GM21723 (cell line): Measurements from ENCODE around the gene SLC36A3.
A peak's percentile ranks its signal among the peaks of the same experiment; 100 is the strongest.
"Not testable (repeated sequence)": the region's sequence is repeated elsewhere in the genome, so short reads cannot be mapped to it uniquely, and the experiment has no call there.

ENCODE experiments used
- ATAC-seq: cut with Tn5 transposase; IDR thresholded peaks from one replicate; pipeline ENCODE4 v1.9.1; 2021; ENCODE audit warnings: mild to moderate bottlenecking, moderate library complexity; ENCODE audit not compliant: unreplicated experiment

The SLC36A3 gene

DNA sequence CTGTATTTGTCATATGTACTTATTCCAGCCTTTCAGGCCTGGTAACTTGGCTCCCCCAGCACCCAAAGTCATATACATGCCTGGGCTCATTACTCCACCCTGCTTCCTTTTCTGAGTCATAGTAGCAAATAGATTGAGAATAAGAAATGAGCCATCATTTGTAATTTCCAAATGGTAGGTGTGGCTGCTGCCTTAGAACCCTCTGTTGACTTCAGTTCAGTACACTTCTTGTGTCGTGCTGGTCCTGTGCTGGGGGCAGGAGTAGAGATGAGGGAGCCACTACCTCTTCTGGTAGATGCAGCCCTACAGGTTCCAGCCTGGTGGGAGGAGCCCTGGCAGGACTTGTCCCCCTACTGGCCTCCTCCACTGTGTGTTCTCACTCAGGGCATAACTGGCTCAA, 39.5 kb downstream of the SLC36A3 start:
- ATAC-seq: no peak

GRCh38 chr5:151262532-151262931, 41.0 kb downstream of the SLC36A3 start:
- no peak for ATAC-seq

DNA sequence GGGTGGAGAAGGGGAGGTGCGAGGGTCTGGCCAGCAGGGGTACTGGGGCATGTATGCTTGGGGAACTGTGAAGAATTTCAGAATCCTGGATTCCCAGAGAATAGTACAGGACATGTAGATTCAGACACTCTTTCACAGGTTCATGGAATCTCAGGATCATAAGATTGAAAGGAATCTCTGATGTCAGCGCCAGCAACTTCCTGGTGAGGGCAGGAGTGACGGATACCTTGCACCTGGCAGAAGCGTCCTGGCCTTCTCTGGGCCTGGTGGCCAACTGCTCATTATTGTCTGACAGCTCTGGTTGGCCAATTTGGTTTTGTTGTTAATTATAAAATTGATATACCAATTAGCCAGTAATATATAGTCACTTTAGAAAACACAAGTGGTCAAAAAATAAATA, 43.6 kb downstream of the SLC36A3 start:
- no peak for ATAC-seq

DNA sequence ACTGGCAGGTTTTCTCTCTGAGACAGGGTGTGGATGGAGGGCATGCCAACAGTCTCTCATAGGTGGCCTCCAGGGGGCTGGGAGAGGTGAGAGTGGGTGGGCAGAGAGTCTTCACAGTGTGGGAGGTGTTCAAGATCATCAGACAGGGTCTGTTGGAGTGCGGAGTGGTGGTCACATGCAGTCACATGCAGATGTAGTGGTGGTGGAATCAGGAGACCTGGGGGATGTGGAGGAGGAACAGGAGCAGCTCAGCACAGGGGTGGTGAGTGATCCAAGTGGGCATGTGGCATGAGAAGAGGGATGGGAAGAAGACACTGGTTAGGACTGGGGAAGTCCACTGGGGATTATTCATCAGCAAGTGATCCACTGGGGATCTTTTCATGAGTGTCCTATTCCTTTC, 44.8 kb downstream of the SLC36A3 start:
- ATAC-seq: no peak

- ATAC-seq: no peak
Measured at GRCh38 chr5:151258201-151258611, 45.4 kb downstream of the SLC36A3 start.

DNA sequence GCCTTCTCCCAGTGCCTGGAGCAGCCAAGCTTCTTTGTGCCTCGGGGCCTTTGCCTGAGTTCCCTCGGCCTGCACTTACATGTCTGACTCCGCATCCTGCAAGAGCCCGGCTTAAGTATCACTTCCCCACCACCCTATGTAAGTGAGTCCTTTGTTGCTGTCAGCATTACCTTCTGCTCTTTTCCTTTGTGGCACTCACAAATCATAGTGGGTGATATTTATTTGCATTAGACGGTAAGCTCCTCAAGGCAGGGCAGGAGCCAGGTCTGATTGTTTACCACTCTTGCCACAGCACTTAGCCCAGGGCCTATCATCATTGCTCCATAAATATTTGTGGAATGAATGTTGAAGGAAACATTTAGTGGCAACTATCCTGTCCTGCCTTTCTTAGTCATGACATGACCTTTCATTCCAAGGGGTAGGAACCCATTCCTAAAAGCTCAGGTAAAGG, 45.8 kb downstream of the SLC36A3 start:
- peak; percentile 33 for ATAC-seq

DNA sequence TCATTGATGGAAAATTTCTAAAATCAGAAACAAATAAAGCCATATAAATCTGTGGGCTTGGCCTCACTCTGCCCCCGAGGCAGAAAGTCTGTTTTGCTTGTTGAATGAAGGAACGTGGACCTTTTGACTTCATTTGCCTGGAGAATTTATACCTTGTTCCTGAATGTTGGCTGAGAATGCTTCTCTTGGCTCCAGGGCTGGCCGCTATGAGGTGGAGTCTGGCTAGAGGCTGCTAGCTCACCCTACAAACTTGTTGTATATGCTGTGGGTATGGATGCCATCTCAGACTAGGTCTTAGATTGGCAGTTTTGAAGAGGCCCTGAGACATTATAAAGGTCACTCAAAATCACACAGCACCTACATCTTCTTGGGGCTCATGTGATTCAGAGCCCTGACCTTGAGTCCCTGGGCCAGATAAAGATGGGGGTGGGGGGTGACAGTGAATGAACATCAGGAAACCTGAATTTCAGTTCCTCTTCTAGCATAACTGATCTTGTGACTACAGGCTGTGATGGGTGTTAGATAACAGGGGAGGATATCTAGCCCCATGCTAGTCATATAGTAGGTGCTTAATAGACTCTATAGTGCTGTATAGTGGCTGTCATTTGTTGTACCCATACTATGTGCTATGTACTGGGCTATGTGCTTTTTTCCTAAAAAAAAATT, 47.8 kb downstream of the SLC36A3 start:
- peak; percentile 40 for ATAC-seq

GRCh38 chr5:151254990-151255389, 48.6 kb downstream of the SLC36A3 start:
- ATAC-seq: not testable (repeated sequence)

- no peak for ATAC-seq
Measured at GRCh38 chr5:151254556-151254955, 49.0 kb downstream of the SLC36A3 start.

DNA sequence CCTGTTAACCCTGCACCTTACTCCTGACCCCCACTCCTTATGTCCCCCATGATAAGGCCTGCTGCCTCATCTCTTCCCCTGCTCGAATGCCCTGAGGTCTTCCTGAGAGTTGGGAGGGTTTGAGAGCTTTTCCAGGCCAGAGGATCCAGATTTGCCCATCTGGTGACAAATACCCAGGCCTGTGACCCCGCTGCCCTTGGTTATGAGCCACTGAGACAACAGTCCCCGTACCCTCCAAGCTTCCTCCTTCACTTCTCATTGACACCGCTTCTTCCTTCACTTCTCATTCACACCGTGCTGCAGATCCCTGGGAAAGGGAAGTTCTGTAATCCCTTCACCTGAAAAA, 50.0 kb downstream of the SLC36A3 start:
- ATAC-seq: no peak

GRCh38 chr5:151252762-151253604, 50.6 kb downstream of the SLC36A3 start, which contains the start of gene GM2A:
TSS of gene GM2A (plus strand) at chr5:151253185. CDS start at chr5:151253217, 32 bp downstream.
- ATAC-seq: peak; percentile 76

- no peak for ATAC-seq
Measured at GRCh38 chr5:151251621-151252020, 51.9 kb downstream of the SLC36A3 start.

- no peak for ATAC-seq
Measured at GRCh38 chr5:151251001-151251551, 52.5 kb downstream of the SLC36A3 start.

- ATAC-seq: no peak
Measured at GRCh38 chr5:151250346-151251000, 53.1 kb downstream of the SLC36A3 start.

DNA sequence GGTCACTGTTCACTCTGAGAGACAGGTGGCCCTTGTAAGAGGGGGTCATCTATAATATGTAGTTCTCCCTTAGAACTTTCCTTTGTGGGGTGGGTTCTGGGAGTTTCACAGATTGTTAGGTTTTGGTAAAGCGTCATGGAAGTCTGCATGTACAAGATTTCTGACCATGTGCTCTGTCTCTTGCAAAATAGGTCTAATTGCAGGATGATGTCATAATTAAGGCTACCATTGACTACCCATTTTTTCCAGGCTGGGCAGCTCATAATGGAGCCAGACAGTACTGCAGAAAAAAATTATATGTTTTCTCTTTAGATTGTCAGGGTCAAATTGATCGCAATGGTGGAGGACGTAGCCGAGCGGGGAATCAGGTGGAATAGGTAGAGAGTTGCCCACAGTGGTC, 54.3 kb downstream of the SLC36A3 start:
- no peak for ATAC-seq

DNA sequence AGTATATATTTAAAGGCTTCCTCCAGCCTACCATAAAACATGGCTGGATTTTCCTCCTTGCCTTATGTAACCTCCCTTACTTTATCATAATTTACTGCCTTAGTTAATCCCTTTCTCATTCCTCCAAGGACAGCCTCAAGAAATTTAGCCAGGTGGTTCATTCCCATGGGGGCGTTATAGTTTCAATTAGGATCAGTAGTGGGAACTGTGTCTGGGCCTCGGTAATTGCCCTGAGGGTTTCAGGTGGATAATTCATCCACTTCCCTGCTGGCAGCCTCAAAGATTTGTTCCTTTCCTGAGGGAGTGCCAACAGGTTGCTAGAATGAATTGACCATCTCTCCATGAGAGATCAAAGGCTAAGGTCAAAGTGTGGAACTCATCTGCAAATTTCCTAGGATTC, 54.9 kb downstream of the SLC36A3 start:
- no peak for ATAC-seq

DNA sequence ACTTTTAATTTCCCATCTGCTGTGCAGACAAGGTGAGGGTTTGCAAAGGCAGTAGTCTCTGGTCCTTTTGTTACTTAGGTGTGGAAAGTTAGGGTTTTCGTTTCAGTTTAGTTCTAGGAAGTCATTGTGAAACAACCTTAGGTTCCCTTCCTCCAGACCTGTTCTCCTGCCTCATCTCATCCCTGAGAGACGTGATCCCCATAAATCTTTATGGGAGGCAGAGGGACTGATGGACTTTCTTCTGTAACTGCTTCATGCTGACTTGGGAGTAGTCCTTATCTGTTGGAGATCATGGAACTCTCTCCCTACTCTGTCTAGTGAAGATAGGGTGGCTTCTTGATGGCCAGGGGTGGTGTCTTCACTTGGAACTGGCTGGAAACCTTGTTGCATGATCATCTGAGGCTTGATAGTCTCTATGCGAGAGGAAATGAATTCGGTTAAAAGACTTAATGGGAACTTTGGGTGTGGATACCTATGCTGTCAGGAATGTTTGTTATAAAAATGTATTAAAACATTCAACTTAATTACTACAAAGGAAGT, 57.8 kb downstream of the SLC36A3 start:
- ATAC-seq: no peak

GRCh38 chr5:151244206-151244605, 59.4 kb downstream of the SLC36A3 start:
- ATAC-seq: no peak

GRCh38 chr5:151243564-151243963, 60.0 kb downstream of the SLC36A3 start:
- no peak for ATAC-seq

DNA sequence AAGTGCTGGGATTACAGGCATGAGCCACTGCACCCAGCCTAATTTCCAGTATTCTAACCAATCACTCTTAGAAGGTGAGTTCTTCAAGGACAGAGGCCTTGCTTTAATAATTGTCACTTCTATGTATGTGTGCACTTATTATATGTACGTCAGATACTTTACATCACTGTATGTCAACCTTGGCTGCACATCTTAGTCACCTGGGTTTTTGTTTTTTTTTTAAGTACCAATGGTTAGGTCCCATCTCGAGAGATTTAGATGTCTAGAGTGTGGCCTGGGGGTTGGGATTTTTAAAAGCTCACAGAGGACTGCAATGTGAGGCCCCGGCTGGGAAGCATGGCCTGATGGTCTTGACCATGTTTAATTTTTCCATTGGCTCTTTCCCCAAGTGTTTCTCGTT, 60.4 kb downstream of the SLC36A3 start:
- no peak for ATAC-seq
